Peyer's patch (tissue), 4 donors: ENCODE results near the gene SLAMF9.

Experiments used
- POLR2A ChIP-seq, 2 donors: fragments of 450-650 bp; IDR thresholded peaks; one replicate each; pipeline ENCODE4 v1.5.1; 2017; ENCODE audit warnings: antibody characterized with exemption in 2 of 2, mild to moderate bottlenecking in 2 of 2, moderate library complexity in 2 of 2
- TF ChIP-seq, protein P1 (sequence below), 6 experiments: fragments of 450-650 bp in 4 of 6; fragments of 200-600 bp in 2 of 6; sonication (generic) in 1 of 6; IDR thresholded peaks; one replicate each; pipeline ENCODE4 v1.5.1; 2017 to 2019; ENCODE audit warnings: antibody characterized with exemption in 6 of 6, mild to moderate bottlenecking in 3 of 6, moderate library complexity in 1 of 6

DNA sequence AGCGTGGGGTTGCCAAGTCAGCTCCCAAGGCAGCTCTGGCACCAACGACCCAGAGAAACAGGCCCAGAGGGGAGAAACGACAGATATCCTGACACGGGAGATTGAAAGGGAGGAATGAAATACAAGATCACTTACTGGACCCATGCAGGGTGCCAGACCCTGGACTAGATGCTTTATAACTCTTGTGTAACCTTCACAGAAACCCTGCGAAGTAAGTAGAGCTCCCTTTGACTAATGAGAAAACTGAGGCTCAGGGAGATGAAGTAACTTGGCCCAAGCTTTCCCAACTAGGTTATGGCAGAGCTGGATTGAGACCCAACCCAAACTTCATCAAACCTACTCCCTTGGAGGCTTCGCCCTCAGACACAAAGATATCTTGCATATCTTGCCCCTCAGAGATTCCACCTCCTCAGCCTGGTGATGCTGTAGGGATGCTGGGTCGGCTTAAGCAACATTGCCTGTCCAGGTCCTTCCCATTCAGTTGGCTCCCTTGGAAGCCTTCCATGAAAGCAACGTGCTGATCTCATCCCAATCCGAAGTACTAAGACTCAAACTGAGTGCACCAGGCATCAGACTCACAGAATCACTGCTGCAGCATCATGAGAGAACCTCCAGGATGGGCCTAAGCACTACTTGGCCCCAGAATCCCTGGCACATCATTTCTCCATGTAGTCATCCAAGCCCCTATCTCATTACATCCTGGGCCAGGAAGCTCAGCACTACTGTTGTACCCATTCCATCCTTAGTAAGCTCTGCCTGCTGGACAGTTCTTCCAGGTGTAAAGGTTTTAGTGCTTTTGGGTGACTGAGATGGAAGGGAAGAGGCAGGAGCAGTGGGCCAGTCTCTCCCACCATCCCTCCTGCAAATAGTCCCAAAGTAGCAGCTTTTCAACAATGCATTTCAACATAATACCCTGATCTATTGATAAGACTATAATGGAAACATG, 7.5 kb downstream of the SLAMF9 start:
- TF ChIP-seq POLR2A (IDR thresholded peaks at IDR 0.05) = no peak
- TF ChIP-seq, protein P1, sequence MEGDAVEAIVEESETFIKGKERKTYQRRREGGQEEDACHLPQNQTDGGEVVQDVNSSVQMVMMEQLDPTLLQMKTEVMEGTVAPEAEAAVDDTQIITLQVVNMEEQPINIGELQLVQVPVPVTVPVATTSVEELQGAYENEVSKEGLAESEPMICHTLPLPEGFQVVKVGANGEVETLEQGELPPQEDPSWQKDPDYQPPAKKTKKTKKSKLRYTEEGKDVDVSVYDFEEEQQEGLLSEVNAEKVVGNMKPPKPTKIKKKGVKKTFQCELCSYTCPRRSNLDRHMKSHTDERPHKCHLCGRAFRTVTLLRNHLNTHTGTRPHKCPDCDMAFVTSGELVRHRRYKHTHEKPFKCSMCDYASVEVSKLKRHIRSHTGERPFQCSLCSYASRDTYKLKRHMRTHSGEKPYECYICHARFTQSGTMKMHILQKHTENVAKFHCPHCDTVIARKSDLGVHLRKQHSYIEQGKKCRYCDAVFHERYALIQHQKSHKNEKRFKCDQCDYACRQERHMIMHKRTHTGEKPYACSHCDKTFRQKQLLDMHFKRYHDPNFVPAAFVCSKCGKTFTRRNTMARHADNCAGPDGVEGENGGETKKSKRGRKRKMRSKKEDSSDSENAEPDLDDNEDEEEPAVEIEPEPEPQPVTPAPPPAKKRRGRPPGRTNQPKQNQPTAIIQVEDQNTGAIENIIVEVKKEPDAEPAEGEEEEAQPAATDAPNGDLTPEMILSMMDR (IDR thresholded peaks at IDR 0.05) = no peak
